Neural progenitor cell (in vitro differentiated cells): ENCODE measurements around the gene CCNJ.

Source experiments
- EZH2 ChIP-seq: fragments of 200-600 bp; sonication (generic); IDR thresholded peaks from 2 replicates; pipeline ENCODE4 v1.6.1; 2017; ENCODE audit warnings: antibody characterized with exemption, mild to moderate bottlenecking, moderate library complexity
- TF ChIP-seq, protein P1 (sequence below): fragments of 200-600 bp; sonication (generic); IDR thresholded peaks from 2 replicates; pipeline ENCODE4 v1.5.1; 2017; ENCODE audit warnings: antibody characterized with exemption, mild to moderate bottlenecking

GRCh38 chr10:96041146-96041545 lies 2.2 kb upstream of the CCNJ start:
- no peak for TF ChIP-seq EZH2
- TF ChIP-seq, protein P1, sequence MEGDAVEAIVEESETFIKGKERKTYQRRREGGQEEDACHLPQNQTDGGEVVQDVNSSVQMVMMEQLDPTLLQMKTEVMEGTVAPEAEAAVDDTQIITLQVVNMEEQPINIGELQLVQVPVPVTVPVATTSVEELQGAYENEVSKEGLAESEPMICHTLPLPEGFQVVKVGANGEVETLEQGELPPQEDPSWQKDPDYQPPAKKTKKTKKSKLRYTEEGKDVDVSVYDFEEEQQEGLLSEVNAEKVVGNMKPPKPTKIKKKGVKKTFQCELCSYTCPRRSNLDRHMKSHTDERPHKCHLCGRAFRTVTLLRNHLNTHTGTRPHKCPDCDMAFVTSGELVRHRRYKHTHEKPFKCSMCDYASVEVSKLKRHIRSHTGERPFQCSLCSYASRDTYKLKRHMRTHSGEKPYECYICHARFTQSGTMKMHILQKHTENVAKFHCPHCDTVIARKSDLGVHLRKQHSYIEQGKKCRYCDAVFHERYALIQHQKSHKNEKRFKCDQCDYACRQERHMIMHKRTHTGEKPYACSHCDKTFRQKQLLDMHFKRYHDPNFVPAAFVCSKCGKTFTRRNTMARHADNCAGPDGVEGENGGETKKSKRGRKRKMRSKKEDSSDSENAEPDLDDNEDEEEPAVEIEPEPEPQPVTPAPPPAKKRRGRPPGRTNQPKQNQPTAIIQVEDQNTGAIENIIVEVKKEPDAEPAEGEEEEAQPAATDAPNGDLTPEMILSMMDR = no peak
